ENCODE data around the gene SLC16A10. TPM values are rescaled to one million over a fixed set of nuclear protein-coding genes. Genes with fewer than 3 reads are reported as not detected.

Gene SLC16A10
- total and polyA plus RNA-seq, 2 of the 4 experiments (the other 2 are of a cell fraction), result not detected

DNA sequence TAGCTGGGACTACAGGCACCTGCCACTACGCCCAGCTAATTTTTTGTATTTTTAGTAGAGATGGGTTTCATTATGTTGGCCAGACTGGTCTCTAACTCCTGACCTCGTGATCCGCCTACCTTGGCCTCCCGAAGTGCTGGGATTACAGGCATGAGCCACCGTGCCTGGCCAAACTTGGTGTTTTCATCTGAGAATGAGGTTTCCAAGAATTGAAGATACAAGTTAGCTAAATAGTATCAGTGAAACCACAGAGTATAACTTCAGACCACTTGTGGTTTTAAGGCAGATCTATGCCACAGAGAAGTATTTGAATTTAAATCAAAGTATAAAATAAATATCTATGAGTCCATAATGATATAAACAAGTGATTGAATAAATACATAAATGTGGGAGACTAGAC lies 70.1 kb downstream of the SLC16A10 start:
- no peak overlapping the region for H3K4ac ChIP-seq (ENCODE audit: low read depth, low read length)
- no peak overlapping the region for H2AK5ac ChIP-seq (ENCODE audit: low read depth, low read length)
- dilution Hi-C loops (cut with HindIII; ENCODE audit: low sequenced_read_pairs, unreplicated experiment), result no loop called here
- H3K79me1 ChIP-seq (ENCODE audit: low read depth in 1 of 2, low read length in 2 of 2), result no peaks in the 10 kb centered on the region
- H4K20me1 ChIP-seq (ENCODE audit: insufficient read depth, low read length), result no peaks in the 10 kb centered on the region
- in situ Hi-C loops (cut with MboI; ENCODE audit: low sequenced_read_pairs), result no loop called here
- no peak for TF ChIP-seq NFE2L2 (IDR thresholded peaks at IDR 0.05; ENCODE audit: low read depth, low read length)
- TF ChIP-seq, protein P1, sequence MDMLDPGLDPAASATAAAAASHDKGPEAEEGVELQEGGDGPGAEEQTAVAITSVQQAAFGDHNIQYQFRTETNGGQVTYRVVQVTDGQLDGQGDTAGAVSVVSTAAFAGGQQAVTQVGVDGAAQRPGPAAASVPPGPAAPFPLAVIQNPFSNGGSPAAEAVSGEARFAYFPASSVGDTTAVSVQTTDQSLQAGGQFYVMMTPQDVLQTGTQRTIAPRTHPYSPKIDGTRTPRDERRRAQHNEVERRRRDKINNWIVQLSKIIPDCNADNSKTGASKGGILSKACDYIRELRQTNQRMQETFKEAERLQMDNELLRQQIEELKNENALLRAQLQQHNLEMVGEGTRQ (IDR thresholded peaks at IDR 0.05; ENCODE audit: low read depth, low read length), result no peak
- TF ChIP-seq MAFK (IDR thresholded peaks at IDR 0.05; ENCODE audit: low read depth, low read length), result no peak
- TF ChIP-seq, protein P2, sequence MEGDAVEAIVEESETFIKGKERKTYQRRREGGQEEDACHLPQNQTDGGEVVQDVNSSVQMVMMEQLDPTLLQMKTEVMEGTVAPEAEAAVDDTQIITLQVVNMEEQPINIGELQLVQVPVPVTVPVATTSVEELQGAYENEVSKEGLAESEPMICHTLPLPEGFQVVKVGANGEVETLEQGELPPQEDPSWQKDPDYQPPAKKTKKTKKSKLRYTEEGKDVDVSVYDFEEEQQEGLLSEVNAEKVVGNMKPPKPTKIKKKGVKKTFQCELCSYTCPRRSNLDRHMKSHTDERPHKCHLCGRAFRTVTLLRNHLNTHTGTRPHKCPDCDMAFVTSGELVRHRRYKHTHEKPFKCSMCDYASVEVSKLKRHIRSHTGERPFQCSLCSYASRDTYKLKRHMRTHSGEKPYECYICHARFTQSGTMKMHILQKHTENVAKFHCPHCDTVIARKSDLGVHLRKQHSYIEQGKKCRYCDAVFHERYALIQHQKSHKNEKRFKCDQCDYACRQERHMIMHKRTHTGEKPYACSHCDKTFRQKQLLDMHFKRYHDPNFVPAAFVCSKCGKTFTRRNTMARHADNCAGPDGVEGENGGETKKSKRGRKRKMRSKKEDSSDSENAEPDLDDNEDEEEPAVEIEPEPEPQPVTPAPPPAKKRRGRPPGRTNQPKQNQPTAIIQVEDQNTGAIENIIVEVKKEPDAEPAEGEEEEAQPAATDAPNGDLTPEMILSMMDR (conservative IDR thresholded peaks at IDR 0.05; ENCODE audit: low read depth, low read length), result no peak
- no peak for TF ChIP-seq POLR2A (IDR thresholded peaks at IDR 0.05; ENCODE audit: low read depth, low read length)
- TF ChIP-seq MAZ (IDR thresholded peaks at IDR 0.05; ENCODE audit: borderline replicate concordance, low read depth, low read length), result no peak
- TF ChIP-seq CEBPB (IDR thresholded peaks at IDR 0.05; ENCODE audit: low read depth, low read length), result no peak
- TF ChIP-seq, protein P3, sequence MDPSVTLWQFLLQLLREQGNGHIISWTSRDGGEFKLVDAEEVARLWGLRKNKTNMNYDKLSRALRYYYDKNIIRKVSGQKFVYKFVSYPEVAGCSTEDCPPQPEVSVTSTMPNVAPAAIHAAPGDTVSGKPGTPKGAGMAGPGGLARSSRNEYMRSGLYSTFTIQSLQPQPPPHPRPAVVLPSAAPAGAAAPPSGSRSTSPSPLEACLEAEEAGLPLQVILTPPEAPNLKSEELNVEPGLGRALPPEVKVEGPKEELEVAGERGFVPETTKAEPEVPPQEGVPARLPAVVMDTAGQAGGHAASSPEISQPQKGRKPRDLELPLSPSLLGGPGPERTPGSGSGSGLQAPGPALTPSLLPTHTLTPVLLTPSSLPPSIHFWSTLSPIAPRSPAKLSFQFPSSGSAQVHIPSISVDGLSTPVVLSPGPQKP (IDR thresholded peaks at IDR 0.05; ENCODE audit: borderline replicate concordance, low read depth, low read length), result no peak
- TF ChIP-seq RAD21 (IDR thresholded peaks at IDR 0.05; ENCODE audit: low read length), result no peak
- TF ChIP-seq RCOR1 (IDR thresholded peaks at IDR 0.05; ENCODE audit: insufficient replicate concordance, low read length), result no peak
- TF ChIP-seq FOS (IDR thresholded peaks at IDR 0.05; ENCODE audit: low read depth, low read length), result no peak
- no peak for TF ChIP-seq CHD1 (IDR thresholded peaks at IDR 0.05; ENCODE audit: low read depth, low read length)
- TF ChIP-seq RFX5 (IDR thresholded peaks at IDR 0.05; ENCODE audit: low read depth, low read length), result no peak
- no peak for TF ChIP-seq SMC3 (IDR thresholded peaks at IDR 0.05; ENCODE audit: low read depth, low read length)
- no peak for TF ChIP-seq BHLHE40 (IDR thresholded peaks at IDR 0.05; ENCODE audit: low read depth, low read length)
- no peak for TF ChIP-seq MXI1 (IDR thresholded peaks at IDR 0.05; ENCODE audit: borderline replicate concordance, low read depth, low read length)
- H3K27ac ChIP-seq (ENCODE audit: insufficient read depth, low read length), result no peak overlapping the region
- no peak overlapping the region for H3K9ac ChIP-seq (ENCODE audit: low read depth, low read length)
- no peak overlapping the region for H3K4me3 ChIP-seq (ENCODE audit: insufficient read depth, low read depth, low read length)
- H3K4me1 ChIP-seq (ENCODE audit: control insufficient read depth, insufficient read depth, low read length), result no peaks in the 10 kb centered on the region
- no peak overlapping the region for H2BK120ac ChIP-seq (ENCODE audit: low read depth, low read length)
- intact Hi-C loops (cut with micrococcal nuclease), result no loop called here
- H2BK5ac ChIP-seq (ENCODE audit: low read depth, low read length, poor library complexity, severe bottlenecking), result no peak overlapping the region
- no peaks in the 10 kb centered on the region for H3K36me3 ChIP-seq (ENCODE audit: control insufficient read depth, insufficient read depth, low read length)
- POLR2A ChIA-PET (ENCODE audit: unreplicated experiment), result no interaction called here
- no peak for DNase-seq
- H2BK20ac ChIP-seq (ENCODE audit: low read depth, low read length), result no peak overlapping the region
- no peak overlapping the region for H2AK9ac ChIP-seq (replicated peaks; ENCODE audit: low read depth, low read length, poor library complexity)
- no peaks in the 10 kb centered on the region for H3K9me1 ChIP-seq (ENCODE audit: insufficient read depth, low read length)
- no peak overlapping the region for H4K8ac ChIP-seq (ENCODE audit: low read depth in 2 of 2, low read length in 2 of 2)
- H2AFZ ChIP-seq (replicated peaks; ENCODE audit: low read length, poor library complexity), result no peak overlapping the region
- no peak overlapping the region for H3K4me2 ChIP-seq (ENCODE audit: low read depth, low read length)
- no peak overlapping the region for H3K56ac ChIP-seq (ENCODE audit: extremely low read depth, insufficient read depth, low read length)
- BruUV-seq (replicated peaks), result no TSS peak
- no peak overlapping the region for H4K5ac ChIP-seq (ENCODE audit: low read depth, low read length)
- no peak overlapping the region for H2BK15ac ChIP-seq (ENCODE audit: low read depth, low read length)
- H3K23ac ChIP-seq (ENCODE audit: low read depth, low read length), result no peak overlapping the region
- no peak for ATAC-seq (ENCODE audit: low read depth)
- no peaks in the 10 kb centered on the region for H3K9me3 ChIP-seq (ENCODE audit: control insufficient read depth, insufficient read depth, low read length)
- H3K27me3 ChIP-seq (ENCODE audit: control insufficient read depth, insufficient read depth, low read length), result peaks cover 7% of the 10 kb centered on the region
- CTCF ChIA-PET, result no interaction called here
- 64% methylated on average over 3 of the region's 5 CpGs; no CpG with 5 or more reads in 1 of the 2 experiments for WGBS, 2 experiments (ENCODE audit: extremely low coverage in 2 of 2, insufficient read length in 1 of 2)
- no peak overlapping the region for H3K18ac ChIP-seq (ENCODE audit: low read depth, low read length)
- no peak overlapping the region for H3K14ac ChIP-seq (replicated peaks; ENCODE audit: low read depth, low read length)
- H4K91ac ChIP-seq (ENCODE audit: insufficient read depth, low read depth, low read length), result no peak overlapping the region
